ENCODE results near the gene SCUBE2.
A peak's percentile ranks its signal among the peaks of the same experiment; 100 is the strongest.

SCUBE2 gene

GRCh38 chr11:9091044-9091922, at the start of gene SCUBE2:
TSS of gene SCUBE2 (minus strand) at chr11:9091599. CDS start at chr11:9091528, 71 bp downstream.
- no peak for DNase-seq (ENCODE audit: low read depth in 2 of 2, low spot score in 1 of 2)

- DNase-seq (ENCODE audit: low read depth in 2 of 2, low spot score in 1 of 2) = no peak
Measured at GRCh38 chr11:9141186-9141585, 49.8 kb upstream of the SCUBE2 start.

GRCh38 chr11:9139628-9140357, 48.4 kb upstream of the SCUBE2 start:
- DNase-seq (ENCODE audit: low read depth in 2 of 2, low spot score in 1 of 2) = no peak

- no peak for DNase-seq (ENCODE audit: low read depth in 2 of 2, low spot score in 1 of 2)
Measured at GRCh38 chr11:9138612-9139579, 47.5 kb upstream of the SCUBE2 start.

GRCh38 chr11:9138133-9138453, 46.7 kb upstream of the SCUBE2 start:
- no peak for DNase-seq (ENCODE audit: low read depth in 2 of 2, low spot score in 1 of 2)

- peak; percentile 13 to 38 for DNase-seq (ENCODE audit: low read depth in 2 of 2, low spot score in 1 of 2)
Measured at GRCh38 chr11:9137293-9138132, 46.1 kb upstream of the SCUBE2 start.

- DNase-seq (ENCODE audit: low read depth in 2 of 2, low spot score in 1 of 2) = no peak
Measured at GRCh38 chr11:9136741-9137140, 45.3 kb upstream of the SCUBE2 start.

- no peak for DNase-seq (ENCODE audit: low read depth in 2 of 2, low spot score in 1 of 2)
Measured at GRCh38 chr11:9133956-9134355, 42.6 kb upstream of the SCUBE2 start.

GRCh38 chr11:9132203-9132878, 40.9 kb upstream of the SCUBE2 start:
- DNase-seq (ENCODE audit: low read depth in 2 of 2, low spot score in 1 of 2) = no peak

GRCh38 chr11:9130297-9130696, 38.9 kb upstream of the SCUBE2 start:
- DNase-seq (ENCODE audit: low read depth in 2 of 2, low spot score in 1 of 2) = no peak

GRCh38 chr11:9126636-9127035, 35.2 kb upstream of the SCUBE2 start:
- DNase-seq (ENCODE audit: low read depth in 2 of 2, low spot score in 1 of 2) = no peak

- DNase-seq (ENCODE audit: low read depth in 2 of 2, low spot score in 1 of 2) = no peak
Measured at GRCh38 chr11:9125185-9125886, 33.9 kb upstream of the SCUBE2 start.

- no peak for DNase-seq (ENCODE audit: low read depth in 2 of 2, low spot score in 1 of 2)
Measured at GRCh38 chr11:9123595-9124304, 32.4 kb upstream of the SCUBE2 start.

GRCh38 chr11:9121469-9121796, 30.0 kb upstream of the SCUBE2 start:
- no peak for DNase-seq (ENCODE audit: low read depth in 2 of 2, low spot score in 1 of 2)

GRCh38 chr11:9120664-9121468, 29.5 kb upstream of the SCUBE2 start:
- no peak for DNase-seq (ENCODE audit: low read depth in 2 of 2, low spot score in 1 of 2)

GRCh38 chr11:9118277-9118676, 26.9 kb upstream of the SCUBE2 start:
- no peak for DNase-seq (ENCODE audit: low read depth in 2 of 2, low spot score in 1 of 2)

GRCh38 chr11:9112075-9112474, 20.7 kb upstream of the SCUBE2 start:
- DNase-seq (ENCODE audit: low read depth in 2 of 2, low spot score in 1 of 2) = no peak

Measured in stimulated activated CD8-positive, alpha-beta memory T cell treated with anti-CD3 and anti-CD28 coated beads, Interleukin-4, amount 100 ng/mL, for 4 hours (primary cell).